H1 (cell line): ENCODE measurements around the gene GZMM. TPM values are rescaled to one million over a fixed set of nuclear protein-coding genes. Genes with fewer than 3 reads are reported as not detected.

Source experiments
- CTCF ChIA-PET: fragments of 300-600 bp; sonication (Branson Sonifier 250); formaldehyde crosslinking; loops from one replicate; lab custom pipeline; 2021; ENCODE audit not compliant: partially characterized antibody; lab: Charles Lee
- POLR2A ChIA-PET: fragments of 300-600 bp; sonication (Branson Sonifier 250); formaldehyde crosslinking; loops from one replicate; lab custom pipeline; 2021; ENCODE audit warnings: inconsistent platforms; ENCODE audit not compliant: partially characterized antibody; lab: Charles Lee
- DNase-seq, 2 experiments: peaks; one replicate each; pipeline versions ENCODE4 v3.0.0 to v3.0.0-alpha.2; 2010 to 2022; ENCODE audit warnings: low spot score in 2 of 2, low read depth in 1 of 2, mixed read lengths in 1 of 2
- FAIRE-seq: peaks from 2 replicates; lab custom pipeline; 2011; peaks lifted over from hg19 to GRCh38; lab: Jason Lieb, UNC
- H2AFZ ChIP-seq: 2 replicates; pipeline ENCODE4 v1.8.1; 2012; ENCODE audit warnings: low read length, inconsistent platforms
- H2AK5ac ChIP-seq: 2 replicates; pipeline ENCODE4 v1.6.1; 2013; ENCODE audit warnings: low read depth, low read length
- H2BK120ac ChIP-seq: replicated peaks from 2 replicates; pipeline ENCODE3; 2013; ENCODE audit warnings: low read depth, low read length, inconsistent platforms
- H2BK12ac ChIP-seq: 2 replicates; pipeline ENCODE4 v1.6.1; 2013; ENCODE audit warnings: low read depth, low read length
- H2BK15ac ChIP-seq: 2 replicates; pipeline ENCODE4 v1.6.1; 2013; ENCODE audit warnings: low read length
- H2BK20ac ChIP-seq: 2 replicates; pipeline ENCODE4 v1.6.1; 2013; ENCODE audit warnings: low read length
- H2BK5ac ChIP-seq: 2 replicates; pipeline ENCODE4 v1.6.1; 2013; ENCODE audit warnings: low read depth, low read length
- H3K14ac ChIP-seq: 2 replicates; pipeline ENCODE4 v1.6.1; 2013; ENCODE audit warnings: inconsistent platforms; ENCODE audit not compliant: insufficient read length
- H3K18ac ChIP-seq: 2 replicates; pipeline ENCODE4 v1.6.1; 2013; ENCODE audit warnings: low read length; ENCODE audit errors: extremely low read depth
- H3K23ac ChIP-seq: 2 replicates; pipeline ENCODE4 v1.6.1; 2013; ENCODE audit warnings: inconsistent platforms; ENCODE audit not compliant: insufficient read length
- H3K23me2 ChIP-seq: 2 replicates; pipeline ENCODE4 v1.6.1; 2013; ENCODE audit warnings: low read depth, low read length
- H3K27ac ChIP-seq: 2 replicates; pipeline ENCODE4 v1.6.1; 2011; ENCODE audit warnings: low read depth, low read length, inconsistent platforms
- H3K27me3 ChIP-seq, 4 experiments: replicated peaks in 1 of 4; 1 replicate in 1 of 4; 2 replicates in 3 of 4; pipeline versions ENCODE4 v1.6.1 to v1.8.1; 2011 to 2013; ENCODE audit warnings: low read length in 3 of 4, mild to moderate bottlenecking in 3 of 4, inconsistent platforms in 2 of 4, mixed read lengths in 2 of 4, moderate library complexity in 1 of 4; ENCODE audit not compliant: control insufficient read depth in 3 of 4, insufficient read depth in 3 of 4; ENCODE audit errors: extremely low read depth in 1 of 4
- H3K36me3 ChIP-seq, 4 experiments: 2 replicates each; pipeline versions ENCODE4 v1.6.1 to v1.8.1; 2011 to 2013; ENCODE audit warnings: mild to moderate bottlenecking in 4 of 4, low read length in 3 of 4, moderate library complexity in 2 of 4, control low read depth in 1 of 4, inconsistent platforms in 1 of 4; ENCODE audit not compliant: insufficient read depth in 4 of 4, control insufficient read depth in 2 of 4
- H3K4ac ChIP-seq: replicated peaks from 2 replicates; pipeline ENCODE3; 2013; ENCODE audit warnings: low read length, low read depth, mixed read lengths, inconsistent platforms; ENCODE audit not compliant: insufficient read length
- H3K4me1 ChIP-seq, 4 experiments: replicated peaks in 1 of 4; 1 replicate in 1 of 4; 2 replicates in 3 of 4; pipeline versions ENCODE4 v1.6.1 to v1.8.1; 2011 to 2013; ENCODE audit warnings: low read length in 3 of 4, inconsistent platforms in 2 of 4, mixed read lengths in 1 of 4; ENCODE audit not compliant: insufficient read depth in 4 of 4, control insufficient read depth in 3 of 4
- H3K4me2 ChIP-seq, 2 experiments: 2 replicates each; pipeline versions ENCODE4 v1.6.1 to v1.8.1; 2011 to 2013; ENCODE audit warnings: low read depth in 2 of 2, low read length in 2 of 2, control low read depth in 1 of 2, inconsistent platforms in 1 of 2, mild to moderate bottlenecking in 1 of 2; ENCODE audit not compliant: insufficient read depth in 1 of 2
- H3K4me3 ChIP-seq, 4 experiments: fragments of 200-600, 300-600 bp in 1 of 4; sonication (generic), shearing (Covaris generic), sonication (Bioruptor Twin) in 1 of 4; 2 replicates each; pipeline versions ENCODE4 v1.5.1 to v1.8.1; 2011 to 2016; ENCODE audit warnings: low read length in 4 of 4, low read depth in 3 of 4, control low read depth in 2 of 4, inconsistent platforms in 2 of 4, mild to moderate bottlenecking in 2 of 4, mixed read lengths in 1 of 4, moderate library complexity in 1 of 4; ENCODE audit not compliant: insufficient read depth in 2 of 4; ENCODE audit errors: extremely low read depth in 1 of 4
- H3K56ac ChIP-seq: replicated peaks from 2 replicates; pipeline ENCODE3; 2013; ENCODE audit warnings: low read depth, mild to moderate bottlenecking, mixed read lengths, low read length, inconsistent platforms; ENCODE audit not compliant: insufficient read length
- H3K79me1 ChIP-seq: 2 replicates; pipeline ENCODE4 v1.6.1; 2013; ENCODE audit warnings: low read depth, low read length, control low read depth
- H3K79me2 ChIP-seq, 2 experiments: 2 replicates each; pipeline versions ENCODE4 v1.6.1 to v1.8.1; 2012 to 2013; ENCODE audit warnings: low read length in 2 of 2, mild to moderate bottlenecking in 2 of 2, inconsistent platforms in 1 of 2; ENCODE audit not compliant: insufficient read depth in 2 of 2, control insufficient read depth in 1 of 2
- H3K9ac ChIP-seq, 4 experiments: replicated peaks in 1 of 4; 1 replicate in 1 of 4; 2 replicates in 3 of 4; pipeline versions ENCODE4 v1.6.1 to v1.8.1; 2011 to 2013; ENCODE audit warnings: low read depth in 3 of 4, low read length in 3 of 4, control low read depth in 2 of 4, mild to moderate bottlenecking in 2 of 4, moderate library complexity in 2 of 4, inconsistent platforms in 1 of 4; ENCODE audit errors: extremely low read depth in 1 of 4
- H3K9me3 ChIP-seq, 2 experiments: 2 replicates each; pipeline versions ENCODE4 v1.6.1 to v1.8.1; 2012 to 2013; ENCODE audit warnings: mild to moderate bottlenecking in 2 of 2, moderate library complexity in 2 of 2, control low read depth in 1 of 2, inconsistent platforms in 1 of 2, low read depth in 1 of 2, low read length in 1 of 2, mixed read lengths in 1 of 2; ENCODE audit not compliant: insufficient read depth in 2 of 2
- H4K20me1 ChIP-seq, 2 experiments: replicated peaks in 1 of 2; 2 replicates each; pipeline versions ENCODE3 to v1.8.1; 2011 to 2013; ENCODE audit warnings: inconsistent platforms in 2 of 2, low read length in 2 of 2, mild to moderate bottlenecking in 1 of 2; ENCODE audit not compliant: insufficient read depth in 2 of 2, control insufficient read depth in 1 of 2
- H4K5ac ChIP-seq: 2 replicates; pipeline ENCODE4 v1.6.1; 2013; ENCODE audit warnings: low read length, low read depth, mixed read lengths, inconsistent platforms; ENCODE audit not compliant: insufficient read length
- H4K8ac ChIP-seq: 2 replicates; pipeline ENCODE4 v1.8.0; 2013; ENCODE audit warnings: mild to moderate bottlenecking, moderate library complexity, low read length, inconsistent platforms; ENCODE audit not compliant: insufficient read depth; ENCODE audit errors: extremely low read depth
- H4K91ac ChIP-seq: replicated peaks from 2 replicates; pipeline ENCODE3; 2013; ENCODE audit warnings: low read length, mixed read lengths, inconsistent platforms; ENCODE audit not compliant: insufficient read length
- GTF2F1 ChIP-seq: IDR thresholded peaks from 2 replicates; pipeline ENCODE4 v1.6.1; 2012; ENCODE audit warnings: low read depth, low read length, improper control_type of control experiment, borderline replicate concordance
- HDAC6 ChIP-seq: IDR thresholded peaks from one replicate; pipeline ENCODE4 v1.7.1; 2012; ENCODE audit warnings: low read depth, mild to moderate bottlenecking, inconsistent platforms, low read length, moderate library complexity
- KDM4A ChIP-seq: IDR thresholded peaks from one replicate; pipeline ENCODE4 v1.7.1; 2012; ENCODE audit warnings: low read depth, mild to moderate bottlenecking, moderate library complexity, low read length, inconsistent platforms; ENCODE audit not compliant: severe bottlenecking
- RXRA ChIP-seq: IDR thresholded peaks from 2 replicates; pipeline ENCODE4 v1.6.1; 2011; ENCODE audit warnings: low read depth, mild to moderate bottlenecking, low read length, moderate library complexity; ENCODE audit not compliant: insufficient read depth
- WGBS, 2 experiments: shearing (Covaris generic) in 1 of 2; methylation state at CpG; one replicate each; pipeline versions ENCODE4 v1.1.6 to v1.1.7; 2013 to 2015; ENCODE audit warnings: low lambda C conversion rate in 2 of 2, mixed read lengths in 2 of 2, inconsistent platforms in 1 of 2, low coverage in 1 of 2, missing lambda C conversion rate in 1 of 2; ENCODE audit not compliant: insufficient replicate concordance in 2 of 2, insufficient coverage in 1 of 2, insufficient read length in 1 of 2; ENCODE audit errors: extremely low coverage in 1 of 2, missing lambda C conversion rate in 1 of 2; 5-methylcytosine and 5-hydroxymethylcytosine counted together
- polyA plus RNA-seq, 7 experiments: library from polyadenylated mRNA; depleted of rRNA in 3 of 7; stranded (reverse) in 5 of 7; unstranded in 2 of 7; fragments of >200 nt in 5 of 7; fragments of 200-250 nt in 2 of 7; gene quantifications; 1 replicate in 5 of 7; 2 replicates in 1 of 7; 4 replicates in 1 of 7; pipeline versions ENCODE4 v1.2.1 to v1.2.3, GENCODE V29; 2011 to 2013; ENCODE audit warnings: missing spikeins in 2 of 7, mixed read lengths in 2 of 7
- total RNA-seq: library from RNA; stranded (reverse); fragmentation: NEBNext Ultra II Directional; extraction: Animal tissue kit (Norgen Biotek cat#: 25700); gene quantifications from 2 replicates; pipeline ENCODE4 v1.2.1, GENCODE V29; 2021

The GZMM gene
- total and polyA plus RNA-seq, 2 of the 8 experiments (the other 6 are each of a cell fraction or from before 2014, with no cell fraction given) = 0.09 to 0.32 TPM

- Histone ChIP-seq H4K8ac (no peak overlapping the region; the same call in 1 of the 2 replicates), H2BK120ac (no peak overlapping the region), H3K23ac (no peak overlapping the region), H3K4me2 (peak overlapping the region; percentile 80 to 98), H4K20me1 (peaks cover 0 to 8% of the 10 kb centered on the region in 2 experiments), H2BK20ac (no peak overlapping the region), H3K36me3 (peaks cover 0 to 3% (median 0%) of the 10 kb centered on the region in 4 experiments; a peak in 1 of 8 replicates), H2BK12ac (no peak overlapping the region), H3K4me1 (peaks cover 0 to 13% (median 8%) of the 10 kb centered on the region in 4 experiments; a peak in 5 of 7 replicates), H2BK5ac (no peak overlapping the region), H3K9me3 (no peaks in the 10 kb centered on the region), H3K23me2 (peaks cover 10% of the 10 kb centered on the region; the same call in 1 of the 2 replicates), H3K79me2 (no peaks in the 10 kb centered on the region), H3K79me1 (no peaks in the 10 kb centered on the region), H2BK15ac (no peak overlapping the region), H3K56ac (no peak overlapping the region), H3K4ac (no peak overlapping the region), H3K18ac (no peak overlapping the region), H3K9ac (no peak overlapping the region), H3K27ac (no peak overlapping the region), H3K14ac (no peak overlapping the region), H3K4me3 (peak overlapping the region; percentile 31 to 74 (median 50)), H2AFZ (no peak overlapping the region; the same call in 1 of the 2 replicates), H3K27me3 (peaks cover 19 to 26% (median 22%) of the 10 kb centered on the region in 4 experiments), H4K91ac (no peak overlapping the region), H4K5ac (no peak overlapping the region), H2AK5ac (no peak overlapping the region)
- FAIRE-seq (no peak), DNase-seq (peak in 1 of 2 experiments; percentile 60)
- WGBS, 2 experiments = no CpG with 5 or more reads among the region's 36 CpGs
- ChIA-PET POLR2A (interaction anchor here (0.6 to 2.8 kb wide), 8 partner anchors 9 to 101 kb away, joined by 3 to 8 read pairs (median 4); no protein-coding TSS in a partner anchor), CTCF (interaction anchor here (0.9 to 1.5 kb wide), 5 partner anchors 9 to 202 kb away, joined by 3 to 15 read pairs (median 3); partner anchors contain the start of gene TPGS1)
- no peak for TF ChIP-seq HDAC6
- TF ChIP-seq RXRA = no peak
- TF ChIP-seq KDM4A = peak; percentile 57
- TF ChIP-seq GTF2F1 = no peak
These were observed 46.4 kb upstream of the GZMM start for GRCh38 chr19:497491-497868.
